ENCODE results near the gene NDUFB10.

NDUFB10 gene

DNA sequence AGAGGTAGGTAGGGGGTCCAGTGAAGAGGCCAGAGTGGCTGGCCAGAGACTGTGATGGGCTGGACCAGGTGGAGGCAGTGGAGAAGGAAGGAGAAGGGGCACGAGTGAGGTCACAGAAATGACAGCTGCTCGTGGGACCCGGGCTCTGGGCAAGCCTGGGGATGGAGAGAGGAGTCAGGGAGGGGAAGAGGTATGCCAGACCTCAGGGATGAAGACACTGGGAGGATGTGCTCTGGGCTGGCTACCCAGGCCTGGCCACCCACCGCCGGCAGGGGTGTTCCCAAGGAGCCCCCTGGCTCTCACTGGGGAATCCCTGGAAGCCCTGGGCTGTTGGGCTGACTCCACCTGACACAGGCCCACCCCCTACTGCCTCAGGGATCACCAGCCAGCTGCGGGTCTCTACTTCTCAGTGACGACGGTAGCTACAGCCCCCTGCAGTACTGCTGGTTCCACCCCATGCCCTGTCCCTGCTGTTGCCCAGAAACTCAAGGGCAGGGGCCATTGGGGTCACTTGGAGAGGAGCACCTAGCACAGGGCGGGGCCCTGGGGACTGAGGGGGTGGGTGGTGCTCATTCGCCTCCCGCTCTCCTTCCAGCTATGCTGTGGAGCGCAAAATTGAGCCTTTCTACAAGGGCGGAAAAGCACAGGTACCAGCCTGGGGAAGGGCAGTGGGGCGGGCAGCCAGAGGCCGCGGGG lies 14.3 kb downstream of the NDUFB10 start:
- no peak for DNase-seq

GRCh38 chr16:1974157-1975070 lies 15.1 kb downstream of the NDUFB10 start:
- no peak for DNase-seq

DNA sequence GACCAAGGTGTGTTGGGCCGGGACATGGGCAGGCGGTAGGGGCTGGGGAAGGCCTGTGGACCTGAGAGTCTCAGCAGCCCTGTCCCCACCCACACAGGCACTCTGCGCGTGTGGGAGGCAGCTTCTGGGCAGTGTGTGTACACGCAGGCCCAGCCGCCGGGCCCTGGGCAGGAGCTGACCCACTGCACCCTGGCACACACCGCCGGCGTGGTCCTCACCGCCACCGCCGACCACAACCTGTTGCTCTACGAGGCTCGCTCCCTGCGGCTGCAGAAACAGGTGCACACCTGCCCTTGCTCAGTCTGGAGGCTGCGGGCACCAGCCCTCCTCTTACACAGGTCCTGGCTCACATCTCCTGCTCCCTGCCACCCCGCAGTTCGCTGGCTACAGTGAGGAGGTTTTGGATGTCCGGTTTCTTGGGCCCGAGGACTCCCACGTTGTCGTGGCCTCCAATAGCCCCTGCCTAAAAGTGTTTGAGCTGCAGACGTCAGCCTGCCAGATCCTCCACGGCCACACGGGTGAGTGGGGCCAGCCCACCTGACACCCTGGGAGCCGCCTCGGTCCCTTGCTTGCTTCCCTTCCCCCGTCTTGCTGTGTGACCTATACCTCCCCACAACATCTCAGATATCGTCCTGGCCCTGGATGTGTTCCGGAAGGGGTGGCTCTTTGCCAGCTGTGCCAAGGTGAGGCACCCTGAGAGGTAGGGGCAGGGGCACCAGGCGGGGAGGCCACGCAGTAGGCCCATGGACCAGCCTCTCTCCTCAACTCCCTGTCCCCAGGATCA lies 16.3 kb downstream of the NDUFB10 start:
- no peak for DNase-seq

DNA sequence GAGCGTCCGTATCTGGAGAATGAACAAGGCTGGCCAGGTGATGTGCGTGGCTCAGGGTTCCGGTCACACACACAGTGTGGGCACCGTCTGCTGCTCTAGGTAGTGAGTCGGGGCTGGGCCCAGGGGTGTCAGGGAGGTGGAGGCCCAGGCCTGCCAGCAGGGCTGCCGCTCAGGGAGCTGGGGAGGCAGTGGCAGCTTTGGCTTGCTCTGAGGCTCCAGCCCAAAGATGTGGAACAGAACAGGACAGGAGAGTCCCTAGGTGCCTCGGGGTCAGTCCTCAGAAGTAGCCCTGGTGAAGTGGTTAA lies 16.8 kb downstream of the NDUFB10 start:
- no peak for DNase-seq

DNA sequence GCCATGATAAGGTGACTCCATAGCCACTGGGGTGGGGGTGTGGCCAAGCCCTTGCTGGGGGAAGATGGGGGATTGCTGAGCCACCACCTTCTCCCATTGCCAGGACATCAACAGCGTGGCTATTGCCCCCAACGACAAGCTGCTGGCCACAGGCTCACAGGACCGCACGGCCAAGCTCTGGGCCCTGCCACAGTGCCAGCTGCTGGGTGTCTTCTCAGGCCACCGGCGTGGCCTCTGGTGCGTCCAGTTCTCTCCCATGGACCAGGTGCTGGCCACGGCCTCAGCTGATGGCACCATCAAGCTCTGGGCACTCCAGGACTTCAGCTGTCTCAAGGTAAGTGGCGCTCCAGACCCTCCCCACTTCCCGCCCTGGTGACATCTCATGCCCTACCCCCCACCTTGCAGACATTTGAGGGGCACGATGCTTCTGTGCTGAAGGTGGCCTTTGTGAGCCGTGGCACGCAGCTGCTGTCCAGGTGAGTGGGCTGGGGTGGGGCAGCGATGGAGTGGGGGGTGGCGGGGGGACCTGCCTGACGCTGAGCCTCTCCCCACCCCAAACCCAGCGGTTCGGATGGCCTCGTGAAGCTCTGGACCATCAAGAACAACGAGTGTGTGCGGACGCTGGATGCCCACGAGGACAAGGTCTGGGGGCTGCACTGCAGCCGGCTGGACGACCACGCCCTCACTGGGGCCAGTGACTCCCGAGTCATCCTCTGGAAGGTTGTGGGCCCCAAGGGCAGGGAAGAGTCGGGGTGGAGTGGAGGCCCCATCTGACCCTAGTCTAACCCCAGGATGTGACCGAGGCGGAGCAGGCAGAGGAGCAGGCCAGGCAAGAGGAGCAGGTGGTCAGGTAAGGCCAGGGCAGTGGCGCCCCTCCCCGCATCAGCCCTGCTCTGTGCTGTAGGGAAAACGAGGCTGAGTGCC lies 17.9 kb downstream of the NDUFB10 start:
- no peak for DNase-seq

- no peak for DNase-seq
Observed at GRCh38 chr16:1977875-1978268, 18.5 kb downstream of the NDUFB10 start.

- DNase-seq: no peak
Observed at GRCh38 chr16:1978476-1979120, 19.3 kb downstream of the NDUFB10 start.

- no peak for DNase-seq
Observed at GRCh38 chr16:1979271-1980029, 20.1 kb downstream of the NDUFB10 start.

DNA sequence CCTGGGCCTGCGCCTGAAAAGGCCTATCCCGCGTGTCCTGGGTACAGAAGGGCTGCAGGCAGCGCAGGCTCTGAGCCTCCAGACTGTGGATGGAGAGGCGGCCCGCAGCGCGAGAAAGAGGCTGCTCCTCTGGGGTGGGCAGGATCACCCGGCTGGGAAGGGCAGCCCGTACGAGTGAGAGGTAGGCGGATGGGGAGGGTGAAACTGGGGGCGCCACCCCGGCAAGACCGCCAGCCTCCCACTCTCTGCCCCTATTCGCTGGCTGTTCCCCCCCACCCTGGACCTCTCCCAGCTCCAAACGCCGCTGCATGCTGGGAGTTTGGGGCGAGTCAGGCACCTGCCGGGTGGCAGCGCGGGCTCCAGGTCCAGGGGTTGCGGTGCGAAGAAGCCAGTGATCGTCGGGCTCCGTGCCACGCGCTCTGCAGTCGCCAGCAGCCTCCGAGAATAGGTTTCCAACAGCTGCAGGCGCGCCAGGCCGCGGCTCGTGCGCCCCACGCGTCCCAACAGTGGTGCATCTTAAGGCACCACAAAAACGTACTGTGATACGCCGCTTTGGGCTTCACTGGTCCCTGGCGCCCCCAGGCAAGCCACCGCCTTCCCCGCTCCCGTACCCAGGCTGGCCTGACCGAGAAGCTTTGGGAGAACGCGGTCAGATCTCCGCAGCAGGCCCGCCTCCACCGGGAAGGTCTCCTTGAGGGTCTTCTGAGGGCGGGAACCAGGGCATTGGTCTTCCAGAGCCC lies 20.9 kb downstream of the NDUFB10 start:
- DNase-seq: no peak

DNA sequence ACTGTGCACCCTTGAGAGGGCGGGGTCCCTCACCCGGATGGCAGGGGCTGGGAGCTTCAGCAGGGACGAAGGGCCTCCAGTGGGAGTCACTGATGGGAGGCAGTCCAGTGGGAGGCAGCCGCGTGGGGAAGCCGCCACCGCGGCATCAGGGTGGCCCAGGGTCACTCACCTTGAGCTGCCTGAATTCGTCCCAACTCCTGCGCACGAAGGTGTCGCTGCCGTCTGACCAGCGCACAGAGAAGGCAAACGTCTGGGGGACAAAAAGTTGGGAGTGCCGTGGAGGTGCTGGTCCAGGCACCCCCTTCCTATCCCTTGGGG lies 21.4 kb downstream of the NDUFB10 start:
- no peak for DNase-seq

- no peak for DNase-seq
Observed at GRCh38 chr16:1981398-1981836, 22.1 kb downstream of the NDUFB10 start, which contains the start of gene NOXO1. TSS of gene NOXO1 (minus strand) at chr16:1981469. CDS start at chr16:1981179, 290 bp downstream.

DNA sequence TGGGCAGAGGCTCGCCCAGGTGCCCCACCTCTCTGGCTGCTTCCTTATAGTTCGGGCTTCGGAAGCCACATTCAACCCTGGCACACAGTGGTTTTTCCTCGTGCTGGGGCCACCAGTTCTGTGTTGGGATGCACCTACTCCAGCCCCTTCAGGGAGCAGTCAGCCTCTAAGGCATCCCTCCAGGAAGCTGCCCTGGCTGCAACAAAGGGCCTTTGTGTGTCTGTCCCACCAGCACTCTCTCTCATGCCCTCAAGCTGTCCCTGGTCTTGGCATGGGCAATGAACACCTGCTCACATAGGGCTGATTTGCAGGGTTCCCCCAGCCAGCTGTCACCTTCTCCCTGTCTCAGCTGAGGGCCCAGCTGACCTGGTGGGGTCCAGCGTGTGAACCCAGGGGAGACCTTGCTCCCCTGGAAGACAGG lies 22.7 kb downstream of the NDUFB10 start:
- no peak for DNase-seq

- DNase-seq: no peak
Observed at GRCh38 chr16:1982991-1983543, 23.7 kb downstream of the NDUFB10 start.

- DNase-seq: peak; percentile 72
Observed at GRCh38 chr16:1983544-1984346, 24.4 kb downstream of the NDUFB10 start, which contains the start of gene GFER. TSS of gene GFER (plus strand) at chr16:1984193. CDS start at chr16:1984219, 26 bp downstream.

DNA sequence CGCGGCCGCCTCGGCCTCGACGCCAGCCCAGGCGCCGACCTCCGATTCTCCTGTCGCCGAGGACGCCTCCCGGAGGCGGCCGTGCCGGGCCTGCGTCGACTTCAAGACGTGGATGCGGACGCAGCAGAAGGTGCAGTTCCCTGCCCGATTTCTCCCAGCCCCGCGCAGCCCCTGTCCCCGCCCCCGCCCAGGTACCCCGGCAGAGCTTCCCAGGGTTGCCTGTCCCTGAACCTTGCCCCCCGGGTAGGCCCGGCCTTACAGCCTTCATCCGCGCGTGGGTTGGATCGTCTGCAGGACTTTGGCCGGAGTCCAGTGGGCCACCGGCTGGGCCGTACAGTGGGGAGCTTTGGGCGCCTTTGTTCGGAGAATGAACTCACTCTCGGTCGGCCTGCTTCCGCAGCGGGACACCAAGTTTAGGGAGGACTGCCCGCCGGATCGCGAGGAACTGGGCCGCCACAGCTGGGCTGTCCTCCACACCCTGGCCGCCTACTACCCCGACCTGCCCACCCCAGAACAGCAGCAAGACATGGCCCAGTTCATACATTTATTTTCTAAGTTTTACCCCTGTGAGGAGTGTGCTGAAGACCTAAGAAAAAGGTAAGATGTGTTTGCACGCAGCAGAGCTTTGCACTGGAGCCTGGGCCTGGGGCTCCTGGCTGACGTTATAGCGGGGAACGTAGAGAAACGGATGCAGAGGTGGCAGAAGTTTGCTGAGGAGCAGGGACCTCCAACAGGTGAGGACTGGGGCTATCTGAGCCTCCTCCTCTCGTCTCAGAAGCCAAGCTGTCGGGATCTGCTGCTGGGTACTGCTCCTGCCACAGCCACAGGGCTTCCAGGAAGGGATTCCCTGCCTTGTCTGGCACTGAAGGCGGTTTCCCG lies 25.2 kb downstream of the NDUFB10 start:
- no peak for DNase-seq

DNA sequence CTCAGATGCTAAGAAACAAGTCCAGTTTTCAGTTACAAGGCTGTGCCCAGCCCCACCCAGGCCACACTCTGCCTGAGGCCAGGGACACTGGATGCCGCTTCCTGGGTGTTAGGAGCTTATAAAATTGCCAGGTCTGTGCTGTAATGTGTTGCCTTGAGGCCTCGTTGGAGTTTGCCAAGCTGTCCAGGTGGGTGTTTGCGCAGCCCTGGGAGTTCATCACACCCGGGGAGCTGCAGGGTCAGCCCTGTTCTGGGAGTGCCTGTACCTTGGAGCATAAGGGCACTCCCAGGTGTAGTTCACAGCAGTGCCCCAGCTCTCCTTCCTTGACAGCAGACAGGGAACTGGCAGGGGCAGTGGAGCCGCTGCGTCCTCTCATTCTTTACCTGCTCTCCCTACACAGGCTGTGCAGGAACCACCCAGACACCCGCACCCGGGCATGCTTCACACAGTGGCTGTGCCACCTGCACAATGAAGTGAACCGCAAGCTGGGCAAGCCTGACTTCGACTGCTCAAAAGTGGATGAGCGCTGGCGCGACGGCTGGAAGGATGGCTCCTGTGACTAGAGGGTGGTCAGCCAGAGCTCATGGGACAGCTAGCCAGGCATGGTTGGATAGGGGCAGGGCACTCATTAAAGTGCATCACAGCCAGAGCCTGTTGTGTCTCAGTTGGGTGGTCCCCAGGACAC lies 26.3 kb downstream of the NDUFB10 start:
- no peak for DNase-seq

- no peak for DNase-seq
Observed at GRCh38 chr16:1987198-1987597, 27.9 kb downstream of the NDUFB10 start.

Measured in NK-92 treated with Interleukin-12 subunit alpha and Interleukin-12 subunit beta, amount 100 ng/mL, for 24 hours (cell line).